IMR-90 (cell line): ENCODE data around the gene FOXO1. TPM values are rescaled to one million over a fixed set of nuclear protein-coding genes. Genes with fewer than 3 reads are reported as not detected.

ENCODE experiments used
- ATAC-seq: fragments of 200-7000 bp; cut with Tn5 transposase; 2 replicates; pipeline ENCODE4 v1.9.1; 2020; ENCODE audit warnings: low read depth, mild to moderate bottlenecking, moderate library complexity
- BruUV-seq: library from RNA; stranded (reverse); fragments of 400-500 nt; replicated peaks from 2 replicates; lab custom pipeline; 2021; lab: Mats Ljungman, UMichigan
- CTCF ChIA-PET: fragments of 300-600 bp; formaldehyde crosslinking; extraction: SDS; loops from one replicate; lab custom pipeline; 2021; ENCODE audit warnings: antibody characterized with exemption; lab: Yijun Ruan, JAX
- POLR2A ChIA-PET: fragments of 300-600 bp; sonication (Branson Sonifier 250); formaldehyde crosslinking; loops from one replicate; lab custom pipeline; 2022; ENCODE audit warnings: antibody characterized with exemption; ENCODE audit not compliant: unreplicated experiment; lab: Charles Lee
- DNase-seq: peaks from one replicate; pipeline ENCODE4 v3.0.0; 2013
- H2AFZ ChIP-seq: replicated peaks from 2 replicates; pipeline ENCODE3; 2013; ENCODE audit warnings: low read length, mild to moderate bottlenecking; ENCODE audit not compliant: poor library complexity
- H2AK5ac ChIP-seq: 2 replicates; pipeline ENCODE4 v1.6.1; 2013; ENCODE audit warnings: low read depth, low read length, inconsistent platforms
- H2AK9ac ChIP-seq: replicated peaks from 2 replicates; pipeline ENCODE3; 2013; ENCODE audit warnings: mild to moderate bottlenecking, low read depth, low read length, moderate library complexity; ENCODE audit not compliant: poor library complexity
- H2BK120ac ChIP-seq: 2 replicates; pipeline ENCODE4 v1.6.1; 2013; ENCODE audit warnings: low read depth, low read length, inconsistent platforms
- H2BK15ac ChIP-seq: 3 replicates; pipeline ENCODE4 v1.6.1; 2013; ENCODE audit warnings: low read depth, low read length, inconsistent platforms
- H2BK20ac ChIP-seq: 2 replicates; pipeline ENCODE4 v1.6.1; 2013; ENCODE audit warnings: low read depth, mild to moderate bottlenecking, inconsistent platforms, low read length, moderate library complexity
- H2BK5ac ChIP-seq: 2 replicates; pipeline ENCODE4 v1.6.1; 2013; ENCODE audit warnings: mild to moderate bottlenecking, low read depth, low read length, inconsistent platforms; ENCODE audit not compliant: poor library complexity, severe bottlenecking
- H3K14ac ChIP-seq: replicated peaks from 2 replicates; pipeline ENCODE4 v1.6.1; 2013; ENCODE audit warnings: low read depth, low read length, inconsistent platforms
- H3K18ac ChIP-seq: 2 replicates; pipeline ENCODE4 v1.6.1; 2013; ENCODE audit warnings: low read depth, low read length, control low read depth
- H3K23ac ChIP-seq: 2 replicates; pipeline ENCODE4 v1.6.1; 2013; ENCODE audit warnings: low read depth, low read length, inconsistent platforms
- H3K27ac ChIP-seq: 2 replicates; pipeline ENCODE4 v1.5.1; 2013; ENCODE audit warnings: mild to moderate bottlenecking, control low read depth, low read length; ENCODE audit not compliant: insufficient read depth
- H3K27me3 ChIP-seq: 2 replicates; pipeline ENCODE4 v1.6.1; 2013; ENCODE audit warnings: low read length; ENCODE audit not compliant: control insufficient read depth, insufficient read depth
- H3K36me3 ChIP-seq: 2 replicates; pipeline ENCODE4 v1.6.1; 2013; ENCODE audit warnings: low read length, mixed read lengths; ENCODE audit not compliant: control insufficient read depth, insufficient read depth
- H3K4ac ChIP-seq: 2 replicates; pipeline ENCODE4 v1.6.1; 2013; ENCODE audit warnings: low read depth, low read length, inconsistent platforms
- H3K4me1 ChIP-seq: 2 replicates; pipeline ENCODE4 v1.6.1; 2013; ENCODE audit warnings: low read length, mixed read lengths; ENCODE audit not compliant: control insufficient read depth, insufficient read depth
- H3K4me2 ChIP-seq: 2 replicates; pipeline ENCODE4 v1.6.1; 2013; ENCODE audit warnings: low read depth, mild to moderate bottlenecking, control low read depth, low read length, moderate library complexity
- H3K4me3 ChIP-seq: 2 replicates; pipeline ENCODE4 v1.5.1; 2013; ENCODE audit warnings: low read depth, mild to moderate bottlenecking, control low read depth, low read length, moderate library complexity; ENCODE audit not compliant: insufficient read depth
- H3K56ac ChIP-seq: 2 replicates; pipeline ENCODE4 v1.6.1; 2013; ENCODE audit warnings: low read length, inconsistent platforms; ENCODE audit not compliant: insufficient read depth; ENCODE audit errors: extremely low read depth
- H3K79me1 ChIP-seq, 2 experiments: 2 replicates each; pipeline ENCODE4 v1.6.1; 2013; ENCODE audit warnings: low read length in 2 of 2, inconsistent platforms in 1 of 2, low read depth in 1 of 2
- H3K9ac ChIP-seq: 2 replicates; pipeline ENCODE4 v1.6.1; 2013; ENCODE audit warnings: low read depth, low read length, control low read depth
- H3K9me1 ChIP-seq: 2 replicates; pipeline ENCODE4 v1.6.1; 2013; ENCODE audit warnings: low read length, inconsistent platforms; ENCODE audit not compliant: insufficient read depth
- H3K9me3 ChIP-seq: 2 replicates; pipeline ENCODE4 v1.6.1; 2013; ENCODE audit warnings: low read length; ENCODE audit not compliant: control insufficient read depth, insufficient read depth
- H4K20me1 ChIP-seq: 2 replicates; pipeline ENCODE4 v1.6.1; 2013; ENCODE audit warnings: low read length, inconsistent platforms; ENCODE audit not compliant: insufficient read depth
- H4K5ac ChIP-seq: 2 replicates; pipeline ENCODE4 v1.6.1; 2013; ENCODE audit warnings: mild to moderate bottlenecking, low read depth, low read length, control low read depth
- H4K8ac ChIP-seq, 2 experiments: 2 replicates each; pipeline ENCODE4 v1.6.1; 2013; ENCODE audit warnings: low read depth in 2 of 2, low read length in 2 of 2, control low read depth in 1 of 2, inconsistent platforms in 1 of 2
- H4K91ac ChIP-seq: 2 replicates; pipeline ENCODE4 v1.6.1; 2013; ENCODE audit warnings: low read depth, low read length, inconsistent platforms; ENCODE audit not compliant: insufficient read depth
- BHLHE40 ChIP-seq: fragments of 150-350 bp; IDR thresholded peaks from 2 replicates; pipeline ENCODE4 v1.6.1; 2016; ENCODE audit warnings: mild to moderate bottlenecking, low read depth, low read length
- CEBPB ChIP-seq: IDR thresholded peaks from 2 replicates; pipeline ENCODE4 v1.6.1; 2012; ENCODE audit warnings: low read depth, low read length, improper control_type of control experiment
- CHD1 ChIP-seq: IDR thresholded peaks from 2 replicates; pipeline ENCODE4 v1.6.1; 2012; ENCODE audit warnings: low read depth, low read length, improper control_type of control experiment
- FOS ChIP-seq: fragments of 150-350 bp; IDR thresholded peaks from 2 replicates; pipeline ENCODE4 v1.6.1; 2016; ENCODE audit warnings: low read depth, low read length
- MAFK ChIP-seq: IDR thresholded peaks from 2 replicates; pipeline ENCODE4 v1.6.1; 2012; ENCODE audit warnings: low read depth, low read length, improper control_type of control experiment
- MAZ ChIP-seq: IDR thresholded peaks from 2 replicates; pipeline ENCODE4 v1.6.1; 2012; ENCODE audit warnings: low read depth, mild to moderate bottlenecking, low read length, improper control_type of control experiment, moderate library complexity, borderline replicate concordance
- MXI1 ChIP-seq: IDR thresholded peaks from 2 replicates; pipeline ENCODE4 v1.6.1; 2012; ENCODE audit warnings: low read depth, mild to moderate bottlenecking, low read length, moderate library complexity, borderline replicate concordance
- NFE2L2 ChIP-seq: fragments of 150-350 bp; IDR thresholded peaks from 2 replicates; pipeline ENCODE4 v1.6.1; 2016; ENCODE audit warnings: low read depth, mild to moderate bottlenecking, low read length
- POLR2A ChIP-seq: IDR thresholded peaks from 2 replicates; pipeline ENCODE4 v1.6.1; 2012; ENCODE audit warnings: mild to moderate bottlenecking, low read depth, low read length
- RAD21 ChIP-seq: IDR thresholded peaks from 2 replicates; pipeline ENCODE4 v1.6.1; 2012; ENCODE audit warnings: low read length, improper control_type of control experiment
- RCOR1 ChIP-seq: IDR thresholded peaks from 2 replicates; pipeline ENCODE4 v1.6.1; 2012; ENCODE audit warnings: mild to moderate bottlenecking, low read length, improper control_type of control experiment; ENCODE audit not compliant: insufficient replicate concordance
- RFX5 ChIP-seq: IDR thresholded peaks from 2 replicates; pipeline ENCODE4 v1.8.0; 2012; ENCODE audit warnings: low read depth, mild to moderate bottlenecking, low read length, moderate library complexity
- SMC3 ChIP-seq: fragments of 150-350 bp; IDR thresholded peaks from 2 replicates; pipeline ENCODE4 v1.6.1; 2016; ENCODE audit warnings: low read depth, mild to moderate bottlenecking, antibody characterized with exemption, low read length, moderate library complexity
- WGBS, 2 experiments: methylation state at CpG; one replicate each; pipeline versions ENCODE4 v1.1.5 to v1.1.7; 2013; ENCODE audit warnings: missing lambda C conversion rate in 2 of 2; ENCODE audit not compliant: insufficient read length in 1 of 2; ENCODE audit errors: extremely low coverage in 2 of 2; 5-methylcytosine and 5-hydroxymethylcytosine counted together
- dilution Hi-C: fragments of 300-500 bp; cut with HindIII; formaldehyde crosslinking; loops from one replicate; pipeline ENCODE4 v1.14.3; 2018; ENCODE audit warnings: low sequenced_read_pairs; ENCODE audit not compliant: unreplicated experiment
- in situ Hi-C: fragments of 300-500 bp; cut with MboI; formaldehyde crosslinking; loops from 3 replicates; pipeline ENCODE4 v1.14.3; 2019; ENCODE audit warnings: low sequenced_read_pairs, inconsistent platforms, mixed read lengths
- intact Hi-C: fragments of 100-400 bp; cut with micrococcal nuclease; formaldehyde crosslinking; loops from 2 replicates; pipeline ENCODE4 v1.10.0; 2022
- polyA plus RNA-seq, 3 experiments: library from polyadenylated mRNA; depleted of rRNA; stranded (reverse); fragments of >200 nt; gene quantifications; 2 replicates each; pipeline ENCODE4 v1.2.3, GENCODE V29; 2012; ENCODE audit warnings: low replicate concordance in 1 of 3
- total RNA-seq: library from RNA; depleted of rRNA; stranded (reverse); fragments of >200 nt; gene quantifications from 2 replicates; pipeline ENCODE4 v1.2.3, GENCODE V29; 2012
- TF ChIP-seq, protein P1 (sequence below): fragments of 150-350 bp; IDR thresholded peaks from 2 replicates; pipeline ENCODE4 v1.6.1; 2017; ENCODE audit warnings: mild to moderate bottlenecking, antibody characterized with exemption, low read length, low read depth
- TF ChIP-seq, protein P2 (sequence below): conservative IDR thresholded peaks from 2 replicates; pipeline ENCODE4 v1.5.1; 2012; ENCODE audit warnings: mild to moderate bottlenecking, low read depth, low read length, improper control_type of control experiment
- TF ChIP-seq, protein P3 (sequence below): fragments of 150-350 bp; IDR thresholded peaks from 2 replicates; pipeline ENCODE4 v1.6.1; 2016; ENCODE audit warnings: low read depth, mild to moderate bottlenecking, low read length, moderate library complexity, borderline replicate concordance

The FOXO1 gene
- total and polyA plus RNA-seq, 2 of the 4 experiments (the other 2 are of a cell fraction): 0.12 to 0.18 TPM

DNA sequence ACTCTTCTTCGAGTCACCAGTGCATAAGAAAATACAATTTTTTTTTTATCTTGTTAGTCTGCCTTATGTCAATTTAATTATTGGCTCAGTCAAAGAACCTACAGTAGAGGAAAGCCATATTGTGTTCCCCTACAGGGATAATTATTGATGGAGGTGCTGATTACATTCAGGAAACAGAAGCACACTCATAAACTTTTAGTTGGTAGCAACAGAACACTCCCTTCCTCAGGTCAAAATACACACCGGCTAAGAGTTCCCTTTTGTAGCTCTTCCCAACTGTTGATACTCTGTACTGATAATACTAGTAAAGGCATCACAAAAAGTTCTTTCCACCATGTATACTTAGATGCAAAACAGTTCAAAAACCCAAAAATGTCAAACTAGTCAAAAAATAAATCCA, 18.4 kb downstream of the FOXO1 start:
- no peak overlapping the region for H2AK5ac ChIP-seq
- DNase-seq (no peak), ATAC-seq (no peak)
- H2BK5ac ChIP-seq: no peak overlapping the region
- no peak overlapping the region for H2AK9ac ChIP-seq
- no peak overlapping the region for H4K91ac ChIP-seq
- no peaks in the 10 kb centered on the region for H3K9me1 ChIP-seq
- ChIA-PET POLR2A (no interaction called here), CTCF (no interaction called here)
- intact Hi-C loops (no loop called here), in situ Hi-C loops (no loop called here), dilution Hi-C loops (no loop called here)
- H3K27ac ChIP-seq: no peak overlapping the region
- no peak overlapping the region for H3K18ac ChIP-seq
- H4K8ac ChIP-seq: no peak overlapping the region
- H2AFZ ChIP-seq: no peak overlapping the region
- H3K56ac ChIP-seq: no peak overlapping the region
- H3K9me3 ChIP-seq: no peaks in the 10 kb centered on the region
- no peak overlapping the region for H2BK120ac ChIP-seq
- no peak overlapping the region for H3K4ac ChIP-seq
- no CpG with 5 or more reads among the region's 2 CpGs for WGBS, 2 experiments
- no peaks in the 10 kb centered on the region for H3K79me1 ChIP-seq
- BruUV-seq: no TSS peak
- no peak overlapping the region for H3K4me3 ChIP-seq
- no peak overlapping the region for H2BK20ac ChIP-seq
- H3K9ac ChIP-seq: no peak overlapping the region
- H3K27me3 ChIP-seq: no peaks in the 10 kb centered on the region; the same call in 1 of the 2 replicates
- no peak overlapping the region for H3K23ac ChIP-seq
- H4K20me1 ChIP-seq: no peaks in the 10 kb centered on the region
- H3K4me1 ChIP-seq: no peaks in the 10 kb centered on the region
- no peak overlapping the region for H3K14ac ChIP-seq
- H4K5ac ChIP-seq: no peak overlapping the region
- no peak for TF ChIP-seq SMC3
- TF ChIP-seq, protein P1, sequence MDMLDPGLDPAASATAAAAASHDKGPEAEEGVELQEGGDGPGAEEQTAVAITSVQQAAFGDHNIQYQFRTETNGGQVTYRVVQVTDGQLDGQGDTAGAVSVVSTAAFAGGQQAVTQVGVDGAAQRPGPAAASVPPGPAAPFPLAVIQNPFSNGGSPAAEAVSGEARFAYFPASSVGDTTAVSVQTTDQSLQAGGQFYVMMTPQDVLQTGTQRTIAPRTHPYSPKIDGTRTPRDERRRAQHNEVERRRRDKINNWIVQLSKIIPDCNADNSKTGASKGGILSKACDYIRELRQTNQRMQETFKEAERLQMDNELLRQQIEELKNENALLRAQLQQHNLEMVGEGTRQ: no peak
- TF ChIP-seq, protein P2, sequence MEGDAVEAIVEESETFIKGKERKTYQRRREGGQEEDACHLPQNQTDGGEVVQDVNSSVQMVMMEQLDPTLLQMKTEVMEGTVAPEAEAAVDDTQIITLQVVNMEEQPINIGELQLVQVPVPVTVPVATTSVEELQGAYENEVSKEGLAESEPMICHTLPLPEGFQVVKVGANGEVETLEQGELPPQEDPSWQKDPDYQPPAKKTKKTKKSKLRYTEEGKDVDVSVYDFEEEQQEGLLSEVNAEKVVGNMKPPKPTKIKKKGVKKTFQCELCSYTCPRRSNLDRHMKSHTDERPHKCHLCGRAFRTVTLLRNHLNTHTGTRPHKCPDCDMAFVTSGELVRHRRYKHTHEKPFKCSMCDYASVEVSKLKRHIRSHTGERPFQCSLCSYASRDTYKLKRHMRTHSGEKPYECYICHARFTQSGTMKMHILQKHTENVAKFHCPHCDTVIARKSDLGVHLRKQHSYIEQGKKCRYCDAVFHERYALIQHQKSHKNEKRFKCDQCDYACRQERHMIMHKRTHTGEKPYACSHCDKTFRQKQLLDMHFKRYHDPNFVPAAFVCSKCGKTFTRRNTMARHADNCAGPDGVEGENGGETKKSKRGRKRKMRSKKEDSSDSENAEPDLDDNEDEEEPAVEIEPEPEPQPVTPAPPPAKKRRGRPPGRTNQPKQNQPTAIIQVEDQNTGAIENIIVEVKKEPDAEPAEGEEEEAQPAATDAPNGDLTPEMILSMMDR: no peak
- TF ChIP-seq CEBPB: no peak
- TF ChIP-seq BHLHE40: no peak
- no peak for TF ChIP-seq MAFK
- TF ChIP-seq CHD1: no peak
- TF ChIP-seq MXI1: no peak
- TF ChIP-seq RFX5: no peak
- no peak for TF ChIP-seq RAD21
- no peak for TF ChIP-seq NFE2L2
- no peak for TF ChIP-seq MAZ
- TF ChIP-seq RCOR1: no peak
- no peak for TF ChIP-seq FOS
- no peak for TF ChIP-seq POLR2A
- TF ChIP-seq, protein P3, sequence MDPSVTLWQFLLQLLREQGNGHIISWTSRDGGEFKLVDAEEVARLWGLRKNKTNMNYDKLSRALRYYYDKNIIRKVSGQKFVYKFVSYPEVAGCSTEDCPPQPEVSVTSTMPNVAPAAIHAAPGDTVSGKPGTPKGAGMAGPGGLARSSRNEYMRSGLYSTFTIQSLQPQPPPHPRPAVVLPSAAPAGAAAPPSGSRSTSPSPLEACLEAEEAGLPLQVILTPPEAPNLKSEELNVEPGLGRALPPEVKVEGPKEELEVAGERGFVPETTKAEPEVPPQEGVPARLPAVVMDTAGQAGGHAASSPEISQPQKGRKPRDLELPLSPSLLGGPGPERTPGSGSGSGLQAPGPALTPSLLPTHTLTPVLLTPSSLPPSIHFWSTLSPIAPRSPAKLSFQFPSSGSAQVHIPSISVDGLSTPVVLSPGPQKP: no peak
- H3K36me3 ChIP-seq: no peaks in the 10 kb centered on the region
- no peak overlapping the region for H2BK15ac ChIP-seq
- H3K4me2 ChIP-seq: no peak overlapping the region
